GM21576 (cell line): Measurements from ENCODE around the gene KIF22.
"Not testable (repeated sequence)": the region's sequence is repeated elsewhere in the genome, so short reads cannot be mapped to it uniquely, and the experiment has no call there.

Experiments used
- ATAC-seq: cut with Tn5 transposase; IDR thresholded peaks from one replicate; pipeline ENCODE4 v1.9.1; 2021; ENCODE audit warnings: mild to moderate bottlenecking, moderate library complexity; ENCODE audit not compliant: unreplicated experiment

KIF22 gene

DNA sequence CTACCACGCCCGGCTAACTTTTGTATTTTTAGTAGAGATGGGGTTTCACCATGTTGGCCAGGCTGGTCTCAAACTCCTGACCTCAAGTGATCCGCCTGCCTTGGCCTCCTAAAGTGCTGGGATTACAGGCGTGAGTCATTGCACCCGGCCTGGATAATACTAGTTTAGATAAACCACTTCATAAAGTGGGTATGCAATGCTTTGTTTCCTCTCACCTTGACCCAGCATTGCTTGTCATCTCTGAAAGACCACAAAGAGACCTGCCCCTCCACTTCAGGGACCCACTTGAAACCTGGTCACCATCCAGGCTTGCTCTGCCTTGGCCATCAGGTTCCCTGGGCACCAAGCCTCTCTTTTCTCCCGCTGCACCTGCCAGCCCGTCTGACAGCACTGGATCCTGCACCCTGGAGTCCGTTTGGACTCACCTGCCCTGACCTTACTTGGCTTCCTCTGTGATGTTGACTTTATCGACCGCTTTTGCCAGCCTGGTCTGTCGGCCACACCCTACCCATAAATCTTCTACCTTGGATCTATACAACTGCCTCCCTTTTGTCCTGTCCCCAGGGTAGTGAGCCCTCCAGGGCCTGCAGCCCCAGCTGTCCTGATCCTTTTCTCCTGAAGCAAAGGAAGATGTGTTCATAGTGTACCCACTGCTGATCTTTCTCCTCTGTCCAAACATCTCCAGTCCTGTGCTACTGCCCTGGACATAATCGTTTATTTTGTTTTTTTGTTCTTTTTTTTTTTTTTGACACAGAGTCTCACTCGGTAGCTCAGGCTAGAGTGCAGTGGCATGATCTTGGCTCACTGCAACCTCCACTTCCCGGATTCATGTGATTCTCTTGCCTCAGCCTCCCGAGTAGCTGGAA is 25.2 kb upstream of the KIF22 start:
- no peak for ATAC-seq

- ATAC-seq: no peak
These were observed 24.0 kb upstream of the KIF22 start for GRCh38 chr16:29766571-29766970.

GRCh38 chr16:29767062-29767461 is 23.5 kb upstream of the KIF22 start:
- ATAC-seq: no peak

- no peak for ATAC-seq
These were observed 21.0 kb upstream of the KIF22 start for GRCh38 chr16:29769507-29769906.

DNA sequence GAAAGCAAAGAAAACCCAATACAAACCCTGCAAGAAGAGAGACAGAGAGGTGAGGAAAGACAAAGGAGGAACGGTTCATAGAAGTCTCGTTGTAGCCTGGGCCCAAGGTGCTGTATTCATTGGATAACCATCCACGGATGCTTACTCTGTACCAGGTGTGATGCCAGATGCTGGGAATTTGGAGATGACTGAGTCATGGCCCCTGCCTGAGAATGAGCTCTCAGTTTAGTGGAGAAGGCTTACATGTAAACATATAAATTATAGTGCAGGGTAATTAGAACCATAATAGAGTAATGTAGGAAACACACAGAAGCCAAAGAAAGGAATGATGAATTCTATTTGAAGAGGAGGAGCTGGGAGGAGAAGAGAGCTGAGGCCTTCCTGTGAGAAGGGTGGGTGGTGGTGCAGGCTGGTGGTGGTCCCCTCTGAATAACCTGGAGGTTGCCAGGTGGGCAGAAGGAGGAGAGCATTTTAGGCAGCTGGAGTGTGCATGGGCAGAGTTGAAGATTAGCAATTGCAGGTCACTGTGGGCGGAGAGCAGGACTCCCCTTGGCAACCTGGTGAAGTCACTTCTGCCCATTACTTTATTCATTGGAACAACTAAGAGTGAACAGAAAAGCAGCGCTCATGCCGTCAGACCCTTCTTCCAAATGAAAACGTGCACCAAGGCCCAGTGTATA is 20.2 kb upstream of the KIF22 start:
- no peak for ATAC-seq

GRCh38 chr16:29772330-29772729 is 18.2 kb upstream of the KIF22 start:
- ATAC-seq: not testable (repeated sequence)

- no peak for ATAC-seq
These were observed 15.8 kb upstream of the KIF22 start for GRCh38 chr16:29774730-29775129.

DNA sequence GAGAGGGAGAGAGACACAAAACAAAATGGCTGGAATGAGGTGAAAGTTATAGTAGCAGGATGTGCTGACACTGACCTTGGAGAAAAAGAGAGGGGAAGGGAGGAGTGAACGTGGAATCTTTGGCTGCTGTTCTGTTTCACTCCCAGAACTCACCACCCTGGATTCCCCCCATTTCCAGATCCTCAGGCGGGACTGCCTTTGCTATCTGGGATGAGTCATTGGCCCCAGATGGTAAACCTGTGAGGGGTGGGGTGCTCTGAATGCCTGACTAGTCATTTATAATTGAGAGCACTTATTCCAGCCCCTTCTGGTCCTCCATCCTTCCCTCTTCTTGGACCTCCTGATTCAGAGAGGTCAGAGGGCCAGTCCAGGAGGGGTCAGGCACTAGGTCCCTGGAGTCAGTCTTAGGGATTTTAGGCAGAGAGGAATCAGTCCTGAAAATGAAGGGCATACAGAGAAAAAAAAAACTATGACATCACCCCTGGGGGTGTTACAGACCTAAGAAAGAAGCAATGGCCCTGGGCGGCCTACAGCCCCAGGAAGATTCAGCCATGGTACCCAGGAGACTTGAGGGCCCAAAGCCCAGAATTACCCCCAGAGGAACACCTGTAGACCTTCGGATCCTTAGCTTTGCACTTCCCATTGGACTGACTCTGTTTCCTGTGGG is 14.7 kb upstream of the KIF22 start:
- no peak for ATAC-seq

- no peak for ATAC-seq
These were observed 12.8 kb upstream of the KIF22 start, which contains the start of gene ZG16 for GRCh38 chr16:29777576-29778350. ZG16 (plus strand) TSS chr16:29778256; CDS start chr16:29779267, 1,011 bp downstream.

- no peak for ATAC-seq
These were observed 11.1 kb upstream of the KIF22 start for GRCh38 chr16:29779474-29779873.

- ATAC-seq: not testable (repeated sequence)
These were observed 7.2 kb upstream of the KIF22 start for GRCh38 chr16:29783094-29783953.

DNA sequence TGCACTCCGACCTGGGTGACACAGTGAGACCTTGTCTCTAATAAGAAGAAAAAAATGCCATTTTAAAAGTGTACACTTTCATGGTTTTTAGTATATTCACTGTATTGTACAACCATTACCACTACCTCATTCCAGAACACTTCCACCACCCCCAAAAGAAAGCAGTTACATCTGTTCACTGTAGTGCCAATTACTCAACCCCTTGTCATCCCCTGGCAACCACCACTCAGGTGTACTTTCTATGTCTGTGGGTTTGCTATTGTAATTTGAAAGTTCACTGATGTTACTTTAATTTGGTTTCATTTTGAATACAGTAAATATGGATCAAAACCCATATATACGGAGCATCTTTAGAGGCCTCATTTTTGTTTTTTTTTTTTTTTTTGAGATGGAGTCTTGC is 6.4 kb upstream of the KIF22 start:
- ATAC-seq: no peak

DNA sequence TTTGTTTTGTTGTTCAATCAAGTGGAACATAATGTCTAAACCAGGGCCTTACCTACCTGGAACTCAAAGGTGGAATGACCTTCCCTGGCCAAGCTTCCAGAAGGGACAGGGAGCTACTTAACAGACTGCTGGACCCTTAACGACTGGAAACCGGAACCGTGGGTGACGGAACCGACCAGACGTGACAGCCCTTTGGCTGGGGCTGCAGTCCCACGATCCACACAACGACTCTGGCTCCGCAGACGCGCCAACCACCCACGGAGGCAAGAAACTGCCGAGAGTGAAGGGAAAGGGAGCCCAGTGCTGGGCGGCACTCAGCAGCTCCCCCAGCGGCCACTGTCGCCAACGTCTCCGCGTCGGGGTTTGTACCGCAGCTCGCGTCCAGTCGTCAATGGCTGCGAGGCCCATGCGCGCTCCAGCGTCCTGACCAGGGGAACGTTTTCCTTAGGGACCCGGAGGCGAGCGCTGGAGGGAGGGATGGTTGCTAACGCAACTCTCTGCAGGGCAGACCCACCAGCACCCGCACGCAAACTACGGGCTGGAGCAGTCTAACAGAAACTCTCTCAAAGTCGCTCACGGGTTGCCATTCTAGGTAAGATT is 5.5 kb upstream of the KIF22 start:
- no peak for ATAC-seq

DNA sequence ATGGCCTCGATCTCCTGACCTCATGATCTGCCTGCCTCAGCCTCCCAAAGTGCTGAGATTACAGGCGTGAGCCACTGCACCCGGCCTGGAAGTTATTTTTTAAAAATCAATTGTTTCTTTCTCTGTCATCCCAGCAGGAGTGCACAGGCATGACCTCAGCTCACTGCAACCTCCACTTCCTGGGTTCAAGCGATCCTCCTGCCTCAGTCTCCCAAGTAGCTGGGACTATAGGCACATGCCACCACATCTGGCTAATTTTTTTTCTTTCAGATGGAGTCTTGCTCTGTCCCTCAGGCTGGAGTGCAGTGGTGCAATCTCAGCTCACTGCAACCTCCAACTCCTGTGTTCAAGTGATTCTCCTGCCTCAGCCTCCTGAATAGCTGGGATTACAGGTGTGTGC is 3.4 kb upstream of the KIF22 start:
- ATAC-seq: not testable (repeated sequence)

GRCh38 chr16:29789775-29790182 is 772 bp upstream of the KIF22 start:
- no peak for ATAC-seq

DNA sequence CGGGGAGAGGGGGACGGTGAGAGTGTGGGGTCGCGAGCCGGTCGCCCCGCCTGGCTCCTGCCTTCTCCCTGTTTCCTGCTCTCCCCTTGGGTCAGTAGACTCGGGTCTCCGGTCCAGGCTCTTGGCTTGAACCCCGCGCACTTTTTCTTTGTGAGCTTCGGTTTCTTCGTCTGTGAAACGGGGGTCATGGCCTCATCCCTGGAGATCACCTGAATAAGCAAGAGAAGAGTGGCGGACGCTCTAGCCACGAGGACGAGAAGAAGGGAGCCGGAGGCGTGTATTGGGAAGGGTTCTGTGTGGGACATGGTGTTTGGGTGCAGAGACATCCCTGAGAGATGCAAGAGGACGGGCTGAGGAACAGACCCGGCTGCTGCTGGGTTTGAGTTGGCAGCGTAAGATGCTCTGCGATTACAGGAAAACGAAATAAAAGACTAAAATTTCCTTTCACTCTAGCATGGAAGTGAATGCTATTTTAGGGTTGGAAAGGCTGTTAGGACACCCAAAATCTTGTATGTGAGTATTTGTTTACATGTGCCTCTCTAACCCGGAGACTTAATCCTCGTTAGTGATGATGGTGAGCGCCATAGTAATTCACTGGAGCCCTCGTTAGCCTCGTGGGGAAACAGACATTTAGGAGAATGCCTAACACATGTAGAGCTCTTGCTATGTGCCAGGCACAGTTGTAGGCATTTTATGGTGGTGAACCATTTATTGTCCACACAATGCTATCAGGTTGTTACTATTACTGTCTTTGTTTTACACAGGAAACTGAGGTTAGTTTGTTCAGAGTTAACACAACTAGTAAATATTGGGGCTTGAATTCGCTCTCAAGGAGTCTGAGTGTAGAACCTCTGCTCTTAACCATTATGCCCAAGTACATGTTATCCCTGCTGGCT is 646 bp downstream of the KIF22 start:
- ATAC-seq: no peak

DNA sequence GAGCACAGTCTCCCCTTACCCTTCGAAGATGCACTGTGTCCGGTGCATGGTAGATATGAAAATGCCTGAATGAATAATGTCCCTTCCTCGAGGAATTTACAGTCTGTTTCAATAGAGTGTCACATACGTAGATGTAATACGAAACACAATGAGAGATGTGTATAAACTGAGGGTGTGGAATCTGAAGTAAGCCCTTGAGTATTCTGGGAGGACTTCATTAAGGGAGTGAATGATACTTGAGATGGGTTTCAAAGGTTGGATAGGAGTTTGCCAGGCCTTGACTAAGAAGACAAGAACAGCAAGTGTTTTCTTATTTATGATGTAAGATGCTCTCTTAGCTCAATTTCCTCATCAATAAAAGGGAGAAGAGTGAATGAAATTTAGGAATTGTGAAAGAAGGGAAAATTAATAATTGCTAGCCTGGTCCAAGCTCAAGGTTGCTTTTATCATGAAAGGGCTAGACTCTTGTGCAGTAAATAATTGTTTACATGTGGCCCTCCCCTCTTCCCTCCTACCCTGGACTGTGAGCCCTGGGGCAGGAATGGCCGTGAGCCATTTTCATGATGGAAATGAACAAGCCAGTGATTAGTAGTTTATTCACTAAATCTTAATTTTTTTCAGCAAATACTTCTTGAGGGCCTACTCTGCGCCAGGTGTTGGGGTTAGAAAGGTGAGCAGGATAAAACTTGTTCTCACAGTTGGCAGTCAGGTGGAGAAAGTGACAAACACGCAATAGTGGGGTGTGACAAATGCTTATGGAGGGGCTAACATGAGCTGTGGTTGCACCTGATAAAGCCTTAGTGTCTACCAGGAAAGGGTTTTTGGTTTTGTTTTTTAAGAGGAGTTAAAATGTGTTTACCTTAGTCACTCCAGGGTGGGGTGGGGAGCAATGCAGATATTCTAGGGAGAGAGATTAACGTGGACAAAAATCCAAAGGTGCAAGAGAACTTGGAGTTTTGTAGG is 1.6 kb downstream of the KIF22 start:
- ATAC-seq: no peak
